ENCODE measurements around the gene CENPQ.

The CENPQ gene

GRCh38 chr6:49541210-49541724 is 78.1 kb downstream of the CENPQ start:
- no peak for DNase-seq (ENCODE audit: low read depth, low spot score)

- DNase-seq (ENCODE audit: low read depth, low spot score) = no peak
These were observed 78.8 kb downstream of the CENPQ start for GRCh38 chr6:49541936-49542335.

Measured in smooth muscle cell of the brain vasculature (primary cell).